22Rv1 (cell line): Measurements from ENCODE around the gene NELL1.

Experiments
- CTCF ChIP-seq: fragments of 450-650 bp; IDR thresholded peaks from 2 replicates; pipeline ENCODE4 v1.5.1; 2017; ENCODE audit warnings: mild to moderate bottlenecking
- ZFX ChIP-seq: fragments of 450-650 bp; IDR thresholded peaks from 2 replicates; pipeline ENCODE4 v1.6.1; 2017; ENCODE audit warnings: antibody characterized with exemption, borderline replicate concordance

- TF ChIP-seq CTCF: no peak
- TF ChIP-seq ZFX: no peak
Measured at GRCh38 chr11:20631519-20632168, 37.7 kb upstream of the NELL1 start.
